Endothelial cell of umbilical vein (primary cell): ENCODE data around the gene LHFPL4. TPM values are rescaled to one million over a fixed set of nuclear protein-coding genes. Genes with fewer than 3 reads are reported as not detected.

Experiments
- BruUV-seq: library from RNA; stranded (reverse); fragments of 400-500 nt; replicated peaks from 2 replicates; lab custom pipeline; 2021; lab: Mats Ljungman, UMichigan
- CTCF ChIA-PET: fragments of 300-600, 350-600 bp; sonication (Branson Sonifier 250); formaldehyde crosslinking; loops from one replicate; lab custom pipeline; 2021; ENCODE audit warnings: antibody characterized with exemption, inconsistent platforms; lab: Charles Lee
- POLR2A ChIA-PET: fragments of 300-600, 350-600 bp; sonication (Branson Sonifier 250); formaldehyde crosslinking; loops from one replicate; lab custom pipeline; 2021; ENCODE audit warnings: antibody characterized with exemption, inconsistent platforms; lab: Charles Lee
- DNase-seq: peaks from one replicate; pipeline ENCODE4 v3.0.0-alpha.2; 2011; ENCODE audit warnings: low read depth, low spot score
- FAIRE-seq: peaks from 2 replicates; lab custom pipeline; 2011; peaks lifted over from hg19 to GRCh38; lab: Jason Lieb, UNC
- H2AFZ ChIP-seq: 2 replicates; pipeline ENCODE4 v1.6.0; 2012; ENCODE audit warnings: low read depth, low read length, control low read depth, inconsistent platforms
- H3K27ac ChIP-seq: 2 replicates; pipeline ENCODE4 v1.5.1; 2011; ENCODE audit warnings: low read depth, mild to moderate bottlenecking, control low read depth, low read length, moderate library complexity; ENCODE audit not compliant: insufficient read depth
- H3K27me3 ChIP-seq, 2 experiments: 2 replicates each; pipeline versions ENCODE4 v1.6.0 to v1.6.1; 2011; ENCODE audit warnings: low read length in 2 of 2, mixed read lengths in 1 of 2; ENCODE audit not compliant: control insufficient read depth in 2 of 2, insufficient read depth in 2 of 2
- H3K36me3 ChIP-seq, 2 experiments: 2 replicates in 1 of 2; 3 replicates in 1 of 2; pipeline ENCODE4 v1.5.1; 2011; ENCODE audit warnings: low read length in 2 of 2, mild to moderate bottlenecking in 1 of 2, moderate library complexity in 1 of 2; ENCODE audit not compliant: control insufficient read depth in 2 of 2, insufficient read depth in 2 of 2; ENCODE audit errors: extremely low read depth in 1 of 2
- H3K4me1 ChIP-seq: 3 replicates; pipeline ENCODE4 v1.5.1; 2011; ENCODE audit warnings: mild to moderate bottlenecking, low read length; ENCODE audit not compliant: control insufficient read depth, insufficient read depth; ENCODE audit errors: extremely low read depth
- H3K4me2 ChIP-seq: 2 replicates; pipeline ENCODE4 v1.6.1; 2011; ENCODE audit warnings: low read length, control low read depth, mixed read lengths; ENCODE audit not compliant: insufficient read depth
- H3K4me3 ChIP-seq, 3 experiments: fragments of 200-600 bp in 1 of 3; sonication (generic), shearing (Covaris generic) in 1 of 3; replicated peaks in 1 of 3; 2 replicates each; pipeline ENCODE4 v1.5.1; 2011 to 2016; ENCODE audit warnings: control low read depth in 3 of 3, low read length in 3 of 3, mild to moderate bottlenecking in 2 of 3, inconsistent platforms in 1 of 3, low read depth in 1 of 3, moderate library complexity in 1 of 3; ENCODE audit not compliant: insufficient read depth in 1 of 3
- H3K79me2 ChIP-seq: 2 replicates; pipeline ENCODE4 v1.6.0; 2012; ENCODE audit warnings: low read length, inconsistent platforms; ENCODE audit not compliant: control insufficient read depth, insufficient read depth
- H3K9ac ChIP-seq: replicated peaks from 2 replicates; pipeline ENCODE3; 2011; ENCODE audit warnings: low read length, control low read depth; ENCODE audit not compliant: insufficient read depth; ENCODE audit errors: extremely low read depth
- H3K9me1 ChIP-seq: replicated peaks from 3 replicates; pipeline ENCODE4 v1.6.0; 2011; ENCODE audit warnings: mild to moderate bottlenecking, low read length; ENCODE audit not compliant: control insufficient read depth, insufficient read depth; ENCODE audit errors: extremely low read depth
- H3K9me3 ChIP-seq: replicated peaks from 2 replicates; pipeline ENCODE4 v1.5.1; 2012; ENCODE audit warnings: low read length, inconsistent platforms; ENCODE audit not compliant: control insufficient read depth, insufficient read depth
- H4K20me1 ChIP-seq: replicated peaks from 2 replicates; pipeline ENCODE3; 2011; ENCODE audit warnings: mild to moderate bottlenecking, low read length; ENCODE audit not compliant: control insufficient read depth, insufficient read depth; ENCODE audit errors: extremely low read depth
- CTCF ChIP-seq, 2 donors: IDR thresholded peaks; 1 replicate in 1 of 2; 2 replicates in 1 of 2; pipeline ENCODE4 v1.5.1; 2011; ENCODE audit warnings: low read length in 2 of 2, mild to moderate bottlenecking in 2 of 2, moderate library complexity in 2 of 2, control low read depth in 1 of 2, inconsistent platforms in 1 of 2, low read depth in 1 of 2; ENCODE audit not compliant: insufficient read depth in 1 of 2; ENCODE audit errors: extremely low read depth in 1 of 2
- EZH2 ChIP-seq: IDR thresholded peaks from 2 replicates; pipeline ENCODE4 v1.6.1; 2012; ENCODE audit warnings: borderline replicate concordance, low read depth, mild to moderate bottlenecking, moderate library complexity, low read length, inconsistent platforms; ENCODE audit not compliant: severe bottlenecking
- FOS ChIP-seq: IDR thresholded peaks from 2 replicates; pipeline ENCODE4 v1.6.1; 2011; ENCODE audit warnings: mild to moderate bottlenecking, low read length, moderate library complexity, borderline replicate concordance; ENCODE audit not compliant: insufficient read depth
- GATA2 ChIP-seq: IDR thresholded peaks from 2 replicates; pipeline ENCODE4 v1.7.0; 2011; ENCODE audit warnings: low read depth, mild to moderate bottlenecking, moderate library complexity, mixed read lengths, low read length; ENCODE audit not compliant: insufficient read length, insufficient read depth
- JUN ChIP-seq: IDR thresholded peaks from 2 replicates; pipeline ENCODE4 v1.6.1; 2011; ENCODE audit warnings: borderline replicate concordance, low read depth; ENCODE audit not compliant: insufficient read length, insufficient read depth
- MAX ChIP-seq: IDR thresholded peaks from 2 replicates; pipeline ENCODE4 v1.6.1; 2011; ENCODE audit not compliant: insufficient read depth, insufficient read length
- MYC ChIP-seq: IDR thresholded peaks from one replicate; pipeline ENCODE4 v1.6.1; 2011; ENCODE audit warnings: mild to moderate bottlenecking, low read depth, low read length
- POLR2A ChIP-seq: IDR thresholded peaks from 2 replicates; pipeline ENCODE4 v1.6.1; 2012; ENCODE audit warnings: low read depth, mild to moderate bottlenecking, control low read depth, low read length
- POLR2AphosphoS5 ChIP-seq: IDR thresholded peaks from 2 replicates; pipeline ENCODE4 v1.6.1; 2012; ENCODE audit warnings: low read depth, mild to moderate bottlenecking, control low read depth, low read length, moderate library complexity; ENCODE audit not compliant: insufficient read depth
- dilution Hi-C: fragments of 300-500 bp; cut with MboI; formaldehyde crosslinking; loops from one replicate; pipeline ENCODE4 v1.15.0; 2019; ENCODE audit warnings: low sequenced_read_pairs; ENCODE audit not compliant: extremely low pct_ligation_motif_present
- intact Hi-C: fragments of 100-400 bp; cut with micrococcal nuclease; formaldehyde crosslinking; loops from one replicate; pipeline ENCODE4 v1.10.0; 2022
- polyA plus RNA-seq, 4 experiments: library from polyadenylated mRNA; depleted of rRNA in 3 of 4; stranded (reverse) in 3 of 4; unstranded in 1 of 4; fragments of >200 nt; gene quantifications; 2 replicates each; pipeline versions ENCODE4 v1.2.1 to v1.2.3, GENCODE V29; 2011 to 2012; ENCODE audit warnings: missing spikeins in 1 of 4
- total RNA-seq: library from RNA; stranded (reverse); gene quantifications from 2 replicates; pipeline ENCODE4 v1.2.3, GENCODE V29; 2021

The LHFPL4 gene
- total and polyA plus RNA-seq, 2 donors (not counting 3 experiments of a cell fraction or from before 2014, with no cell fraction given), result not detected

GRCh38 chr3:9499455-9500107, 54.0 kb downstream of the LHFPL4 start:
- no peak overlapping the region for H3K4me3 ChIP-seq
- intact Hi-C loops, result loop anchor here (5.0 to 10.0 kb wide), 3 partner anchors 148 to 435 kb away; partner anchors contain the start of genes CRELD1 and MTMR14

More at GRCh38 chr3:9499455-9500107, 54.0 kb downstream of the LHFPL4 start:
- H3K4me2 ChIP-seq, result no peak overlapping the region
- no peak overlapping the region for H3K9ac ChIP-seq
- no peaks in the 10 kb centered on the region for H3K9me1 ChIP-seq
- FAIRE-seq (no peak), DNase-seq (no peak)
- CTCF ChIA-PET, result interaction anchor here (1.3 to 1.5 kb wide), 2 partner anchors 10 to 146 kb away, joined by 3 to 6 read pairs; no protein-coding TSS in a partner anchor
- POLR2A ChIA-PET, result no interaction called here
- H3K4me1 ChIP-seq, result peaks cover 3% of the 10 kb centered on the region
- no peaks in the 10 kb centered on the region for H3K36me3 ChIP-seq
- H3K27me3 ChIP-seq, result peaks cover 8 to 13% of the 10 kb centered on the region in 2 experiments
- H3K79me2 ChIP-seq, result no peaks in the 10 kb centered on the region
- H3K9me3 ChIP-seq, result no peaks in the 10 kb centered on the region
- no peaks in the 10 kb centered on the region for H4K20me1 ChIP-seq
- dilution Hi-C loops, result no loop called here
- H3K27ac ChIP-seq, result no peak overlapping the region
- no TSS peak for BruUV-seq
- no peak for TF ChIP-seq JUN
- no peak for TF ChIP-seq MYC
- no peak for TF ChIP-seq FOS
- no peak for TF ChIP-seq EZH2
- TF ChIP-seq POLR2AphosphoS5, result no peak
- TF ChIP-seq GATA2, result no peak
- no peak for TF ChIP-seq POLR2A
- no peak for TF ChIP-seq CTCF (IDR thresholded peaks at IDR 0.05; ENCODE audit: extremely low read depth in 1 of 2, insufficient read depth in 1 of 2, low read depth in 1 of 2, low read length in 2 of 2)
- no peak for TF ChIP-seq MAX
- H2AFZ ChIP-seq, result no peak overlapping the region
